Right renal pelvis (tissue), 4 donors: Measurements from ENCODE around the gene GCC1. TPM values are rescaled to one million over a fixed set of nuclear protein-coding genes. Genes with fewer than 3 reads are reported as not detected.
"Not testable (repeated sequence)": the region's sequence is repeated elsewhere in the genome, so short reads cannot be mapped to it uniquely, and the experiment has no call there.

ENCODE experiments used
- DNase-seq, 4 donors: peaks; one replicate each; pipeline ENCODE4 v3.0.0-alpha.2; 2013; ENCODE audit warnings: low read depth in 4 of 4, low spot score in 3 of 4, missing footprints in 1 of 4
- polyA plus RNA-seq, 4 donors: library from polyadenylated mRNA; unstranded; fragments of 120-200 nt; gene quantifications; one replicate each; pipeline ENCODE4 v1.2.1, GENCODE V29; 2013; ENCODE audit not compliant: insufficient read length in 4 of 4

Gene GCC1
- polyA plus RNA-seq, 4 donors, result 14.9 to 15.7 (median 15.2) TPM

- DNase-seq, result no peak
Measured at GRCh38 chr7:127591591-127591990, 6.2 kb upstream of the GCC1 start.

- DNase-seq, result no peak
Measured at GRCh38 chr7:127591189-127591588, 5.8 kb upstream of the GCC1 start.

GRCh38 chr7:127589896-127590295 is 4.5 kb upstream of the GCC1 start:
- no peak for DNase-seq

- DNase-seq, result peak in 2 of 4 donors; percentile 33 to 63
Measured at GRCh38 chr7:127588697-127589482, 3.5 kb upstream of the GCC1 start.

GRCh38 chr7:127588019-127588696 is 2.8 kb upstream of the GCC1 start, which contains the start of gene ARF5:
TSS of gene ARF5 (plus strand) at chr7:127588411. CDS start at chr7:127588499, 88 bp downstream.
- peak; percentile 71 to 80 (median 74) for DNase-seq

GRCh38 chr7:127587663-127588018 is 2.2 kb upstream of the GCC1 start:
- DNase-seq, result no peak

- no peak for DNase-seq
Measured at GRCh38 chr7:127586346-127586745, 950 bp upstream of the GCC1 start.

- DNase-seq, result no peak
Measured at GRCh38 chr7:127584648-127585043, 750 bp downstream of the GCC1 start.

- no peak for DNase-seq
Measured at GRCh38 chr7:127582361-127582760, 3.0 kb downstream of the GCC1 start.

- no peak for DNase-seq
Measured at GRCh38 chr7:127581716-127582115, 3.7 kb downstream of the GCC1 start.

- no peak for DNase-seq
Measured at GRCh38 chr7:127580612-127581011, 4.8 kb downstream of the GCC1 start.

GRCh38 chr7:127578711-127579275 is 6.6 kb downstream of the GCC1 start:
- no peak for DNase-seq

GRCh38 chr7:127578036-127578684 is 7.2 kb downstream of the GCC1 start:
- DNase-seq, result no peak

GRCh38 chr7:127571741-127572505 is 13.5 kb downstream of the GCC1 start:
- no peak for DNase-seq

GRCh38 chr7:127568034-127568433 is 17.4 kb downstream of the GCC1 start:
- DNase-seq, result not testable (repeated sequence)

- DNase-seq, result no peak
Measured at GRCh38 chr7:127566242-127566641, 19.2 kb downstream of the GCC1 start.

GRCh38 chr7:127557803-127558202 is 27.6 kb downstream of the GCC1 start:
- no peak for DNase-seq

- DNase-seq, result no peak
Measured at GRCh38 chr7:127556404-127556803, 29.0 kb downstream of the GCC1 start.

- no peak for DNase-seq
Measured at GRCh38 chr7:127551941-127552340, 33.5 kb downstream of the GCC1 start.

GRCh38 chr7:127550247-127550646 is 35.1 kb downstream of the GCC1 start:
- no peak for DNase-seq
